NCI-H748 treated with DMSO at 0.1 percent for 48 hours (cell line): ENCODE measurements around the gene TOX2.
A peak's percentile ranks its signal among the peaks of the same experiment; 100 is the strongest.

Experiments used
- DNase-seq: peaks from one replicate; lab custom pipeline; 2025; lab: John Stamatoyannopoulos, UW

Gene TOX2

GRCh38 chr20:43999848-44000247 lies 85.2 kb downstream of the TOX2 start:
- DNase-seq = no peak

GRCh38 chr20:44001667-44002596 lies 87.3 kb downstream of the TOX2 start:
- no peak for DNase-seq

DNA sequence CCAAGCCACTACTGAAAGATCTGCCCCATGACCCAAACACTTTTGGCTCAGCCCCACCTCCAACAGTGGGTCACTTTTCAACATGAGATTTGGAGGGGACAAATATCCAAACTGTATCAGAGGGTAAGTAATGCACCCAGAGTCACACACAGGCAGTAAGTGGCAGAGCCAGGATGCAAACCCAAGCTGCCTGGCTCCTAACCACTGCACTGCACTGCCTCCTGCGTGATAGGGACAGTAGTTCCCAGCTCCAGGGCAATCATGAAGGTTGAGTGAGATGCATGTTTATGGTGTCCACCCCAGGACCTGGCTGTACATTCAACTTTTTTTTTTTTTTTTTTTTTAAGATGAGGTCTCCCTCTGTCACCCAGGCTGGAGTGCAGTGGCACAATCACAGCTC lies 88.2 kb downstream of the TOX2 start:
- no peak for DNase-seq

GRCh38 chr20:44003609-44004008 lies 89.0 kb downstream of the TOX2 start:
- no peak for DNase-seq

GRCh38 chr20:44004306-44004915 lies 89.8 kb downstream of the TOX2 start:
- DNase-seq = no peak

DNA sequence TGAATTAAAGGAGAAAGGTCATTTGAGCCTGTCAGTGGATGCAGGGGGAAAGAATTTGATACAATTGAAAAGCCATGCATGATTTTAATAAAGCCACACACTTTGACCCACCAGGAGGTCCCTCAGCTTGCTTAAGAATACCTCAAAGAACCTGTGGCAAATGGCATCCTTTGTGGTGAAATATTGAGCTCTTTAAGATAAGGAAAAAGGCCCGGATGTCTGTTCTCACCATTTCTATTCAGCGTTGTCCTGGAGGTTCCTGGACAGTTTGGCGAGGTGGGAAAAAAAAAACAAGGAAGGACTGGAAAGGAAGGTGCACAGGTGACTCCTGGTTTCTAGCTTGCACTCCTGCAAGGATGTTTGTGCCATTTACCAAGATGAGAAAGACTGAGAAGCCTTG lies 91.0 kb downstream of the TOX2 start:
- no peak for DNase-seq

GRCh38 chr20:44006126-44006525 lies 91.5 kb downstream of the TOX2 start:
- no peak for DNase-seq

- DNase-seq = no peak
These were observed 91.9 kb downstream of the TOX2 start for GRCh38 chr20:44006578-44006977.

GRCh38 chr20:44008806-44009678 lies 94.4 kb downstream of the TOX2 start:
- no peak for DNase-seq

- DNase-seq = no peak
These were observed 95.0 kb downstream of the TOX2 start for GRCh38 chr20:44009679-44009992.

GRCh38 chr20:44010162-44010704 lies 95.6 kb downstream of the TOX2 start:
- peak; percentile 66 for DNase-seq

DNA sequence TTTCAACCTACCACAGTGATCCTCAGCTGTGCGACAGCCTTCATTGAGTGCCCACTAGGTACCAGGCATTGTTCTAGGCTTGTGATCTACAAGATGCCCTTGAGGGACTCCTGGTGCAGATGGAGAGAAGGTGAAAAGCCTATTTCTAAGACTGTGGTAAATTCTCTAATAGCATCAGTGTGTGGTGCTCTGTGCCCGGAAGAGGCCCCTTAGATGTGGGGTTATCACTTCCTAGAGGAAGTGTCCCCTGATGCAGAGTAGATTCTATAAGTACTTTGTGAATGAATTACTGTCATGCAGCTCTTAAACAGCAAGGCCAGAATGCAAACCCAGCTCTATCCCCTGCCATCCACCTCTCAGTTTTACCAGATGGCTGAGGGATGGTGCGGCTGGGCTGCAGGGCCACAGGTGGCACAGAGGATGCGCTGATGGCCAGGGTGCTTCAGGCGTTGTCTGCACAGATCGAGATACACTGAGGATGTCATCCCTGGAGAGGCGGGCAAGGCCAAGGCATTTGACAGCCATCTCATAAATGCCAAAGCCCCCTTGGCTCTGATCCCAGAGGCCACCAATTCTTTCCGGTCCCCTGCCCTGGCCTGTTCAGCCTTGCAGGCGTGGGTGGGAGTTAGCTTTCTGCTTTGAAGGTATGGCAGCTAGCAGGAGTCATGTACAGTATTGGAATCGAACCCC lies 96.7 kb downstream of the TOX2 start:
- DNase-seq = no peak

DNA sequence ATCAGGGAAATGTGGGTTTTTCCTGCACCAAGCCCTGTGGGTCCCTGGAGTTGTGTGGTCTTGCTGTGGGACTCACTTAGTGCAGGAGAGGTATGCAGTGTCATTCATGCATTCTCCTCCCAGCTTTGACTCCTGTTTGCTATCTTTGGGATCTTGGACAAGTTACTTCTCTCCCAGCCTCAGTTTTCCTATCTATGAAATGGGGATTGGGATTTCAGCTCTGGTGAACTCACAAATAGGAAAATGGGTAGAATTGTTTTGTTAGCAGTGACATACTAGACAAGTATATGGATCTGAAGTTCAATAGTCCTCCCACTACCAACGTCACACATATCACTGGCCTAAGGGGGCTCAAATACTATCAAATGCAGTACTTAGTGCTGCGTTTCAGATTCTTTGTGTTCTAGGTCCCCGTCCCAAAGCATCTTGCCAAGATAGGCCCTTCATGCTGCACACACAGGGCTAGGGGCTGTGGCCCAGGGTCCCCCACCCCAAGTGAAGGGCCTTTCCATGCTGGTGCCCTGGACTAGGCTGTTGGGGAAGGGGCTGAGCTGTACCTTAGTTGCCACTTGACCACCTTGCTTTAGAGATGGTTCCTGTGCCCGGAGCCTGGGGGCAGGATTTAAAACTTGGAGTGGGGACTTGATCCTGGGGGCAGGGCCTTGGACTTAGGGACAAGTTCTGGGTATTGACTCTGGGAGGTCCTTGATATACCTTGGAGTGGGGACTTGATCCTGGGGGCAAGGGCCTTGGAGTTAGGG lies 98.0 kb downstream of the TOX2 start:
- no peak for DNase-seq

DNA sequence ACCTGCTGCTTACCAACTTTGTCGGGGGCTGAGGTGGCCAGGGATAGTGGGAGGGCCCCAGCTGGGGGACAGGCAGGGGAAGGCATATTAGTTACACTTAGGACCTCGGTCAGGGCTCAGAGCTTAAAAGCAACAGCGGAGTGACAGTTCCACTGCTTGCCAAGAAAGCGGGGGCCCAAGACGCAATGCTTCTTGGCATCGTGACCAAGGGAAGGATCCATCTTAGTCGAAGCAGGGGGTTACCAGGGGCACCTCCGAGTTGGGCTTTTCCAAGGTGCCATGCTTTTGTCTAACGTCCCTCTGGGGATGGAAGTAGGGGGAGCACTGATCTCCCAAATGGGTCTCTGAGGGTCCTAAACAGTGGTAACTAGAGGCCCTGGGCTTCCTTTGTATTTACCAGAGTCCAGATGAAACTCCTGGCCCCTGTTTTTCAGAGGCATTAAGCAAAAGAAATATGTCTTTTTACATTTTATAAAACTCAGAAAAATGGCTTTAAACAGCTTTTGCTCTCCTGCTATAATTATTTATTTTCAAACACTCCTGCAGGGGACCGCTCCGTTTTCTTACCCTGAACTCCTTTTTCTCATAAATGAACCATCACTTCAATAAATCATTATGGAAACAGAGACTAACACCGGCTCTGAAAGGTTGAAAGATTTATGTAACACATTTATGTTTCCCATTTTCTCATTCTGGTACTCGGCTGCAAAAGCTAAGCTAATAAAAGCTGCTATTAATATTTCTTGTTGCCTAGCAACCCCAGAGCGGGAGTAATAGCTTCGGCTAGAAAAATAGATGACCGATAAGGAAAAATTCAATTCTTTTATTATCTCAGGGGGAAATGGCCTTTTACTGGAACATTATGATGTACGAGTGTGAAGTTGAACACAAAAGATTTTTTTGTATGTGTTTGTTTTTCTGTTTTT lies 100.4 kb downstream of the TOX2 start:
- no peak for DNase-seq

DNA sequence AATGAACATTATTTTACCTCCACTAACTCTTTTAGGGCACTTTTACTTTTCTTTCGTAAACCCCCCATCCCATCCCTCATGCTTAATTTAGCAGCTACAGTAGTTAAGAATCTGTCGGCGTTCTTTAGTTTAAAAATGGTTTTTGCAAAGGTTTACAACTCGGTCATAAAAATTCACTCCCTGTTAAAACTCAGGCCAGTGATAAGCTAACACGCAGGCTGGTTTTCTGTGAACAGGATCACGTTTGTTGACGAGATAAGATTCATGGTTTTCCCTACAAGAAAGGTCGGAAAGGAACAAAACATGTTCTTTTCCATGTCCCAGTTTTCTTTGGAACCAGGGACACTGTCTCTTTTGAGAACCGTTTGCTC lies 101.1 kb downstream of the TOX2 start:
- no peak for DNase-seq

- DNase-seq = no peak
These were observed 101.9 kb downstream of the TOX2 start for GRCh38 chr20:44016525-44016924.

DNA sequence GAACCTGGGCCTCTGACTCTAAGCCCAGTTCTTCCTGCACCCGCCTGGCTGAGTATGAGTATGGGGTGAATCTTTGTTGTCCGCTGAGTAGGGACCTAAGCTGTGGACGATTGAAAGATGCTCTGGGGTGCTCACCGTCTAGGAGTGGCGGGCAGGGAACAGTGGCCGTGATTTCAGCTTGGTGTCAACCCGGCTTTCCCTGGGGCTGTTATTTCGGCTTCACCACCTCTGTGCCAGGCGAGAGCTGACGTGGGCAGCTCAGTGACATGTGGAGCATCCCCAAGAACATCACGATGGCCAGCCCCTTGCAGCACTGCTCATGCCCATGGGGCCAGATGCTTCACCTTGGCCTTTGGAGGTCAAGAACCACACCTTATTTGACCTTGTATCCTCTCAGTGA lies 102.6 kb downstream of the TOX2 start:
- DNase-seq = no peak

GRCh38 chr20:44017905-44018258 lies 103.2 kb downstream of the TOX2 start:
- DNase-seq = no peak

DNA sequence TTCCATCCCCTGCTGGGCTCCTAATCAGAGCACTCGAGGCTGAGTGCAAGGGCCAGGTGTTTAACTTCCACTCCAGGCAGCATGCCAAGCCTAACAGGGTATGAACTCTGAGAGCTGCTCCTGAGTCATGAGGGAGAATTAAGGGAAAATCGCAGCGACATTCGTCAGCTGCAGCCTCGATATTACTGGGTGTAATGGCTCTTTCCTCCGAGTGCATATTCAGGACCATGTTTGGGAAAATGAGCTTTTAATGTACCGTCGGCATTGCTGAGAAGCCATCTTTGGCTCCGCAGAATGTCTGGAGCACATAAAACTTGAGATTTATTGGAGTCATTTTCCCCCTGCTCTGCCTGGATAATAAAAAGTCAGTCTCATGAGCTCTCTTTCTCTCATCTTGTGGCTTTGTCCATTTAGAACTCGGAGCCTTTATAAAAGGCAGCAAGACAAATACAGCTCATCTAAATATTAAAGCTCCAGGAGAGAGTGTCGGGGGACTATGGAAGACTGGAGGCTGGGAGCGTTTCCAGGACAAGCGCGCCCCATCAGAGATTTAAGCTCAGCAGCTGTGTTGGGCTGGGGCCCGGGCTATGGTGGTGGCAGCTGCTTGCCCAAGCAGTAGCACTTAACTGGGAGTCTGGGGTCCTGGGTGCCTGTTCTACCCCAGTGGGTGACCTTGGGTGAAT lies 103.7 kb downstream of the TOX2 start:
- peak; percentile 92 for DNase-seq
